ENCODE results near the gene CCR3.

CCR3 gene
- 0 to 0.59 (median 0.15) reads per million in 18 experiments for total RNA-seq

- DNase-seq, result peak; percentile 54 to 75
Measured at GRCh38 chr3:46242120-46242519, at the start of gene CCR3. TSS of gene CCR3 (plus strand) at chr3:46242460. CDS start at chr3:46265159, 22,699 bp downstream.

- DNase-seq, result no peak
Measured at GRCh38 chr3:46192939-46193338, 49.3 kb upstream of the CCR3 start.

- DNase-seq, result peak; percentile 74 to 90
Measured at GRCh38 chr3:46193436-46193835, 48.8 kb upstream of the CCR3 start.

DNA sequence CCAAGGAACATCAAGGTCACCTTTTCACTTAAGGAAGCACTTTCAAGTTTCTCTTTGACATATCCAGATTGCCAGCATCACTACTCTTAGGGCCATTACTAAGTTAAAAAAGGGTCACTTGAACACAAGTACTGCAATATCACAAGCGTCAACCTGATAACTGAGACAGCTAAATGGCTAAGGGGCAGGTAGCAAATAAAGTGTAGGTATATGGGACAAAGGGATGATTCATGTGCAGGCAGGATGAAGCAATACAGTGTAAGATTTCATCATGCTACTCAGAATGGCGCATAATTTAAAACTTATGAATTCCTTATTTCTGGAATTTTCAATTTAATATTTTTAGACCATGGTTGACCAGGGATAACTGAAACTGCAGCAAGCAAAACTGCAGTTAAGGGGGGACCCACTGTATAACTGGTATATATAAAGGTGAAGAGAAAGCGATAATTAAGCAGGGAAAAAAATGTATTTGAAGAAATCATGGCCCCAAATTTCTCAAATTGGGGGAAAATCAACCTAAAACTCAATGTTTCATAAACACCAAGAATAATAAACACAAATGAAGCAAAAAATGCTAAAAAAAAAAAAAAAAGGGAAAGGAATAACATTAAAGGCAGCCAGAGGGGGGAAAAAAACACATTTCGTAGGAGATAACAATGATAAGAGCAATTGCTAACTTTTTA, 47.2 kb upstream of the CCR3 start:
- DNase-seq, result no peak

- DNase-seq, result no peak
Measured at GRCh38 chr3:46196261-46196957, 45.9 kb upstream of the CCR3 start.

- no peak for DNase-seq
Measured at GRCh38 chr3:46200211-46200610, 42.0 kb upstream of the CCR3 start.

GRCh38 chr3:46200790-46201189, 41.5 kb upstream of the CCR3 start:
- DNase-seq, result no peak

DNA sequence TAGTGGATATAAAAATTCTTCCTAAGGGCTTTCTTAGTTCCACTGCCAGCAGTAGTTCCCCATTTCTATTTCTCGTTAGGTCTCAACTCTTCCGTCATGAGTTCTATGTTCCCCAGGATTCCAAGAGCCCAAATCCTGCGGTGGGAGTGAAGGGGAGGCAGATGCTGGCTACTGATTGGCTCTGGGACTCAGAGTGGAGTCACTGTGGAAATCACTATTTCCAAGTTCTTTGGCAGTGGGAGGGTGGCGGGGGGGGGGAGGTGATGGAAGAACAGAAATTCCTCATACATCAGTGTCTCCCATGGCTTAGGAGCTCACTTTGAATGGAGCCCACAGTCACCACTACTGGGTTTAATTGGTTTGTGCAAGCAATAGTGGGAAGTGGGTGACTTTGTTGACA, 39.7 kb upstream of the CCR3 start:
- DNase-seq, result peak; percentile 59 to 69

DNA sequence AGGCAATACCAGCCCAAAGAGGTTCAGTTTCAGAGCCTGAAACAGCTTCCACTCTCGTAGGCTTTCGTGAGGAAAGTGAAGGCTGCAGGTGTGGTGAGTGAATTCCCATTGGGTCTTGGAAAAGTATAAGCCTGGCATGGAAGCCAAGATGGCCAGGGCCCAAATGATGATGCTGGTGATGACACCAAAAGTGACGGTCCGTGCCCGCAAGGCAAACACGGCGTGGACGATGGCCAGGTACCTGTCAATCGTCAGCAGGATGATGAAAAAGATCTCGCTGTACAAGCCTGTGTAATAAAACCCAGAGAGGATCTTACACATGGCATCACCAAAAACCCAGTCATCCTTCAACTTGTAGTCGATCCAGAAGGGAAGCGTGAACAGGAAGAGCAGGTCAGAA, 38.6 kb upstream of the CCR3 start:
- no peak for DNase-seq

DNA sequence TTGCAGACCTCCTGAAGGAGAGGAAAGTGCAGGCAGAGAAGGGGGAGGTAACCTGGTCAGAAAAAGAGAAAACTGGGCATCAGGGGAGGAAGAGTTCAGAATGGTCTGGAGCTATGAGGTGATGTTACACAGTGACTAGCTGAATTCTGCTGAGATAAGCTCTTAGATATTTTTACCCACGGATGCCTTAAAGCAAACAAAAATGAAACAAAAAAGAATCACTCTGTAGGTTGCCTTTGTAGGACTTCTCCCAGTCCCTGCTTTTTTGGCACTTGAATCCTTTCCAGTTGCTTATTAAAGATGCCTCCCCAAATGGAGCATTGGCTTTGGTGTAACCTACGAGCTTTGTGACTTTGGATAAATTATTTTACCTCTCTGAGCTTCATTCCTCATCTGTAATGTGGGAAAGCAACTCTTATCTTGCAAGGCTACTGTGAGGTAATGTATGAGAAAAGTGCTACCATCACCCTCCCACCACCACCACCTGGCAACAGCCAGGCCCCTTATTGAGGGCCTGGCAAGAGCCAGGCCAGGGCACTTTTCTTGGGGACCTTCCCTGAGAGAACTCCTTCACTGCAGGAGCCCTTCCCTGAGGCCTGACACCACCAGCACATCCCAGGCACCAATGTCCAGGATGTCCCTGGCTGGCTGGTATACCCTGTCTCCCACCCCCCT, 36.8 kb upstream of the CCR3 start:
- no peak for DNase-seq

DNA sequence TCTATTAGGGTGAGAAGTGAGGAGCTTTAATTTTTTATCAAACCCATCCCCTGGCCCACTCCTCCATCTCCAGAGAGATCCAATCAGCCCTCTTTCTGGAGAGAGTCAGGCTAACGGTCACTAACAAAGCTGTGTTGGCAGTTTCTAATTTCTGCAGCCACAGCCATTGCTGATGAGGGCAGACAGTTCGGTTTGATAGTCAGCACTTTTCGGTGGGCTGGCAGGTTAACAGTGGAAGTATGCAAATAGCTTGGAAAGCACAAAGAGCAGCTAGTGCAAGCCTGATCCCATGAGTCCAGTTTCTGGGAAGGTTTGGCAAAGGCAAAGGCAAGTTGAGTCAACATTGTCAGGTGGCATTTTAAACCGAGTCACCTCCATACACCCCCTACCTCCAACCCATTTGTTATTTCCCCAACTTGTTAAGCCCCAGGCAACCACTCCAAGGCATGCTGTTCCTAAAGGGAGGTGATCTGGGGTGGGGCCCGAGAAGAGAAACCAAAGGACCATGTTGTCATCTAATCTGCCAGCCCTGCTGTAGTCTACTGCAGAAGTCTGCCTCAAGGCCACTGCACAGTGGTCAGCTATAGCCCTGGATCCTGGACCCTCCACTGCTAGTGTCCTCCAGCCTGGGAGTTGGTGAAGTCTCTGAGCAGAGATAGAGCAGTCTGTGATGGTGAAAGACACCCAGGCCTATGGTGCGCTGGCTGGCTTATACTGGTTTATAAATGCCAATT, 35.8 kb upstream of the CCR3 start:
- DNase-seq, result peak; percentile 36 to 45

GRCh38 chr3:46207514-46207913, 34.7 kb upstream of the CCR3 start:
- DNase-seq, result peak; percentile 50 to 53

DNA sequence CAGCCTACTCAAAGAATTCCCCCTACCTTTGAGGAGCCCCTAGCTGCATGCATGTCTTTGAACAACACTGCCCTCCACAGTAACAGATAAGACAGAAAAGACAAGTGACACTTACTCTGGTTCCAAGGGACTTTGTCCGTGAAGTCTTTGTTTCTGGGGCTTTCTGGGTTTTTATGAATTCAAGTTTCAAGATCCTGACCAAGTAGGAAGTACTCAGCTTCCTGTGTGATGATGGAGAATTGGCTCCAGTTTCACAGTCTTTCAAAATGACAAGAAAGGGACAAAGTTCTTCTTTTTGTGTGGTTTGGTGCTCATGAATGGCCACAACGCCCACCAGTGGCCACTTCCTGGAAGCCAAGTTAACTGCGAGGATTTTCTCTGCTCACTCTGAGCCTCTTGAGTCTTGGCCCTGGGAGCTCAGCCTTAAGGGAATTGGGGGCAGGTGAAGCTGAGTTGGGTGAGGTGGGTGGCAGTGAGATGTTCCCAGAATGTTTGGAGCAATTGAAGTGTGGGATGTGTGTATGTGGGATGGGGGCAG, 34.0 kb upstream of the CCR3 start, which contains the start of gene CCR1:
Gene CCR1, minus strand, starts transcription at position 147 of the 538 bp plus-strand sequence. CDS start 4,000 bp downstream, outside the sequence.
- peak; percentile 96 to 98 for DNase-seq

DNA sequence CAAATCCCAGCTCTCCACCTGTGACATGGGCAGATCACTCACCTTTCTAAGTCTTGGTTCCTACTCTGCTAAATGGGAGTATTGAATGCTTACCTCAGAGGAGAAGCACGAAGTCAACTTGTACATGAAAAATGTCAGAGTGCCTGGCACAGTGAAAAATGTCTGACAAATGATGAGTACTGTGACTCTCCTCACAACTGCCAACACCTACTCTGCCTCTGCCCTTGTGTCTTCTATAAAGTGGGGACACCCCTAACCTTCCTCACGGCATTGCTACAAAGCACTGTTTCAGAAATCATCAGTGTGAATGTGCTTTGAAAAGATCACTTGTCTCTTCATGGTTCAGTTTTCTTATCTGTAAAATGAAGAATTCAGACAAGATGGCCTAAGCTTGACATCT, 33.2 kb upstream of the CCR3 start:
- DNase-seq, result no peak

GRCh38 chr3:46209746-46210470, 32.4 kb upstream of the CCR3 start:
- peak; percentile 58 to 75 for DNase-seq

DNA sequence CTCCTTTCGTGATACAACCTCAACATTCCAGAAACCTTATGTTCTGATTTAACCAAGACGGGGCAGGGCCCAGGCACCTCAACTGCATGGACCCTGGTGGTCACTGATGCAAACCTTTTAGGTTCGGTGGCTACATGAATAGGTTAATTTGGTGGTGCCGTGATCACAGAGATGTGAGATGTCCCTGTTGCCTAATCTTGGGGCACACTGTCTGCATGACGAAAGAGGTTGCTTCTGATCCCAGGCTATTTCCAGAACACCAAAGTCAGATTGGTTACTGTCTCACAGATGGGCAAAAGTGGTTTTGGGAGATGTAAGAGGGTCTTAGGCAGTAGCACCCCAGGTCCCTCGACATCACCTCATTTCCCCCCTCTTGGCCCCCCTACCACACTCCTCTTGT, 30.2 kb upstream of the CCR3 start:
- DNase-seq, result peak; percentile 23 to 36

GRCh38 chr3:46213201-46213600, 29.1 kb upstream of the CCR3 start:
- DNase-seq, result peak; percentile 45 to 59

- peak; percentile 33 to 35 for DNase-seq
Measured at GRCh38 chr3:46214751-46215352, 27.4 kb upstream of the CCR3 start.

DNA sequence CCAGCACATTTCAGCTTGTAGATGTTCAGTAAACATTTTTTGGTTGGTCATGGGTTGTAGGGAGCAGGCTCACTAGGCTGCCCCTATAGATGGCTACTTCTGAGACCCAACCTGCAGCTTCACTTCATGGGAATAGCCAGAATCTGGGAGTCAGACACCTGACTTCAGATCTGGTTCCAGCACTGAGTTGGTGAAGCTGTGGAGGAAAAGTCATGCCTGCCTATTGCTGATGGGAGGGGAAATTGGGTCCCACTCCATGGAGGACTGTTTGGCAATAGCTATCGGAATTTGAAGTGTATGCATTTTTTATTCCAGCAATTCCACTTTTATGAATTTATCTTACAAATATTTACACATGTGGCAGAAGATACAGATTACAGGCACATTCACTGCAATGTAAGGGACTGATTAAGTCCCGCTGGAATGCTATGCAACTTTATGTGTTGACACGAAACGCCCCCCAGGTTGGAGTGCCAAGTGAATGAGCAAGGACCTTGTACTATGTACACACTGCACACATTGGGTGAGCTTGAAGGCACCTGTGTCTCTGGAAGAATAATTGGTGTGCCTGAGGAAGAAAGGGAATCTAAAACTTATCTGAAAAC, 26.3 kb upstream of the CCR3 start:
- peak in 1 of 2 donors; percentile 1 for DNase-seq

GRCh38 chr3:46218196-46218709, 24.0 kb upstream of the CCR3 start:
- DNase-seq, result no peak

DNA sequence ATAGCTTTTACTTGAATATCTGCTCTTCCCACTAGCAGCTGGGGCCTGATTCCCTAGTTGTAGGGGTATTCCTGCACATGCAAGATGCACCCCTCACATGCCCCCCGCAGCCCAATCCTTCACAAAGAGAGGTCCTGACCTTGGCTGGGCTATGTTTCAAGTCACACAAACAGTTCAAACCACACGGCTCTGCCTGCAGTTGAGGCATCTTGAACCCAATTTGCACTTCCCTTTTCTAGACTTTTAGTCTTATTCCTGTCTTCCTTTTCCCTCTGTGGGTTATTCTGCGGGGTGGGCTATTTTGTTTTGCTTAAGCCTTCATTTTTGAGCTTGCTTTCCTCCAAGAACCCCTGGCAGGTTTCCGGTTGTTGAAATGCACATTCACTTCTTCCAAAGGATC, 20.9 kb upstream of the CCR3 start:
- no peak for DNase-seq
